B cell (primary cell): ENCODE measurements around the gene EVX1.

Source experiments
- EZH2 ChIP-seq: IDR thresholded peaks from 2 replicates; pipeline ENCODE4 v1.6.1; 2012; ENCODE audit warnings: borderline replicate concordance, low read depth, mild to moderate bottlenecking, moderate library complexity, low read length; ENCODE audit not compliant: insufficient read depth, poor library complexity, severe bottlenecking
- TF ChIP-seq, protein P1 (sequence below): fragments of 200-600 bp; IDR thresholded peaks from one replicate; pipeline ENCODE4 v1.8.0; 2022; ENCODE audit warnings: antibody characterized with exemption, mild to moderate bottlenecking

DNA sequence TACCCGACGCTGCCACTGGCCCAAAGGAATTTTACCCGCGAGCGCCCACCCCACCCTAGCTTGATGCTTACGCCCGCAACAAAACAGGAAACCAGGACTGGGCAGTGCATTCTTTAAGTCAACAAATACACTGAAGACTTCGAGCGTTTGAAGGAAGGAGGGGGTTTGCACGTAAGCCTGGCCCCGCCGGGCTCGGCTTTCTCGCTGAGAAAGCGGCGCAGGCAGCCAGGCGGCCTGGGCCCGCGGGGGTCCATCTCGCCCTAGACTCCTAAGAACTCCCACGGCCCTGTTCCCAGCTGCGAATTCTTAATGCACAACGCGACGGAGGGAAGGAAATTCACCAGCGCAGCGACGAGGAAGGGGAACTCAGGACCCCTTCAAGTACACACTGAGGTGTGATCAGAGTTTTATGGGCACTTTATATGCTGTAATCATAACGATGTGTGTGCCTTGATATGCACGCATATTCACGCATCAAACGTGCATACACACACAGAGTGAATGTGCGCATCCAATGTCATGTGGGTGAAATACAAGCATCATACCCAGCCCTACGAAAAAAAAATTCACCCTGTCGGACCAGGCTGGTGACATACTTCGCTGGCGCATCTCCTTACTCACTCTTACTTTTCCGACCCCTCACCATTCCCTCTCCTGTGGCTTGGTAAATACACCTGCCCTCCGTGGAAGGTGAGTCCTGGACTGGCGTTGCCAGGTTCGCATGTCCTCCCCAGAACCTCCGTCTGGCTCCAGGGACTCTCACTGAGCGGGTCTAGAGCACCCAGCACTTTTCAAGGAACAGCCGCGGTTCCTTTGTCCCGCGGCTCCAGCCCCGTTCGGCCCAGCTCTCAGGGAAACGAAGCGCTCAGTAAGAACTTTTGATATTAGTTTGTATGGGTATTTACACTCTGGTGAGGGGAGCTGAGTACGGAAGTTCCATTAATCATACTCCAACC is 37.0 kb upstream of the EVX1 start:
- TF ChIP-seq, protein P1, sequence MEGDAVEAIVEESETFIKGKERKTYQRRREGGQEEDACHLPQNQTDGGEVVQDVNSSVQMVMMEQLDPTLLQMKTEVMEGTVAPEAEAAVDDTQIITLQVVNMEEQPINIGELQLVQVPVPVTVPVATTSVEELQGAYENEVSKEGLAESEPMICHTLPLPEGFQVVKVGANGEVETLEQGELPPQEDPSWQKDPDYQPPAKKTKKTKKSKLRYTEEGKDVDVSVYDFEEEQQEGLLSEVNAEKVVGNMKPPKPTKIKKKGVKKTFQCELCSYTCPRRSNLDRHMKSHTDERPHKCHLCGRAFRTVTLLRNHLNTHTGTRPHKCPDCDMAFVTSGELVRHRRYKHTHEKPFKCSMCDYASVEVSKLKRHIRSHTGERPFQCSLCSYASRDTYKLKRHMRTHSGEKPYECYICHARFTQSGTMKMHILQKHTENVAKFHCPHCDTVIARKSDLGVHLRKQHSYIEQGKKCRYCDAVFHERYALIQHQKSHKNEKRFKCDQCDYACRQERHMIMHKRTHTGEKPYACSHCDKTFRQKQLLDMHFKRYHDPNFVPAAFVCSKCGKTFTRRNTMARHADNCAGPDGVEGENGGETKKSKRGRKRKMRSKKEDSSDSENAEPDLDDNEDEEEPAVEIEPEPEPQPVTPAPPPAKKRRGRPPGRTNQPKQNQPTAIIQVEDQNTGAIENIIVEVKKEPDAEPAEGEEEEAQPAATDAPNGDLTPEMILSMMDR = no peak
- TF ChIP-seq EZH2 = peak; percentile 64
